Body of pancreas (tissue), 4 donors: ENCODE measurements around the gene SGPL1.

Experiments
- CTCF ChIP-seq, 7 experiments: fragments of 450-650 bp in 4 of 7; fragments of 200-600 bp in 3 of 7; sonication (generic) in 3 of 7; IDR thresholded peaks; one replicate each; pipeline ENCODE4 v1.5.1; 2016 to 2019; ENCODE audit warnings: antibody characterized with exemption in 7 of 7
- POLR2A ChIP-seq, 3 donors: fragments of 450-650 bp; IDR thresholded peaks; one replicate each; pipeline ENCODE4 v1.6.1; 2016; ENCODE audit warnings: antibody characterized with exemption in 3 of 3, mild to moderate bottlenecking in 2 of 3

GRCh38 chr10:70834441-70835151, 18.8 kb downstream of the SGPL1 start:
- no peak for TF ChIP-seq POLR2A (IDR thresholded peaks at IDR 0.05)
- no peak for TF ChIP-seq CTCF (IDR thresholded peaks at IDR 0.05)
